ENCODE results near the gene RFTN2.

Gene RFTN2

GRCh38 chr2:197573608-197574007, 101.8 kb downstream of the RFTN2 start:
- Histone ChIP-seq H3K36me3 (replicated peaks; ENCODE audit: insufficient read depth, low read length) (no peaks in the 10 kb centered on the region), H3K9me2 (replicated peaks; ENCODE audit: insufficient read depth, low read length) (no peaks in the 10 kb centered on the region), H3K4me1 (ENCODE audit: low read length) (peaks cover 13% of the 10 kb centered on the region), H3F3A (ENCODE audit: insufficient read depth, low read length) (peaks cover 5% of the 10 kb centered on the region; the same call in 1 of the 2 replicates), H3K9ac (ENCODE audit: low read length) (no peak overlapping the region), H3K79me2 (ENCODE audit: low read length) (no peaks in the 10 kb centered on the region), H3K4me3 (ENCODE audit: low read length) (no peak overlapping the region), H3K27ac (ENCODE audit: low read length) (no peak overlapping the region), H3K9me3 (replicated peaks; ENCODE audit: insufficient read depth, low read length) (no peaks in the 10 kb centered on the region), H4K20me1 (ENCODE audit: insufficient read depth, low read length) (no peaks in the 10 kb centered on the region), H2AFZ (ENCODE audit: low read length) (no peak overlapping the region), H3K27me3 (replicated peaks; ENCODE audit: insufficient read depth, low read length) (no peaks in the 10 kb centered on the region), H3K4me2 (ENCODE audit: low read depth, low read length) (no peak overlapping the region)
- DNase-seq = no peak
- TF ChIP-seq EZH2phosphoT487 (IDR thresholded peaks at IDR 0.05; ENCODE audit: low read length) (no peak), EZH2 (optimal IDR thresholded peaks at IDR 0.05; ENCODE audit: low read depth, low read length) (no peak), CTCF (IDR thresholded peaks at IDR 0.05; ENCODE audit: low read length) (no peak)

- Histone ChIP-seq H3K27ac (ENCODE audit: low read length) (no peak overlapping the region), H3K9me2 (replicated peaks; ENCODE audit: insufficient read depth, low read length) (no peaks in the 10 kb centered on the region), H3K79me2 (ENCODE audit: low read length) (no peaks in the 10 kb centered on the region), H2AFZ (ENCODE audit: low read length) (no peak overlapping the region), H3K9ac (ENCODE audit: low read length) (no peak overlapping the region), H4K20me1 (ENCODE audit: insufficient read depth, low read length) (no peaks in the 10 kb centered on the region), H3K4me1 (ENCODE audit: low read length) (no peaks in the 10 kb centered on the region), H3K9me3 (replicated peaks; ENCODE audit: insufficient read depth, low read length) (no peaks in the 10 kb centered on the region), H3K36me3 (replicated peaks; ENCODE audit: insufficient read depth, low read length) (no peaks in the 10 kb centered on the region), H3K4me3 (ENCODE audit: low read length) (no peak overlapping the region), H3K4me2 (ENCODE audit: low read depth, low read length) (no peak overlapping the region), H3K27me3 (replicated peaks; ENCODE audit: insufficient read depth, low read length) (no peaks in the 10 kb centered on the region), H3F3A (ENCODE audit: insufficient read depth, low read length) (no peaks in the 10 kb centered on the region)
- no peak for DNase-seq
- TF ChIP-seq CTCF (IDR thresholded peaks at IDR 0.05; ENCODE audit: low read length) = no peak
- no peak for TF ChIP-seq EZH2phosphoT487 (IDR thresholded peaks at IDR 0.05; ENCODE audit: low read length)
- no peak for TF ChIP-seq EZH2 (optimal IDR thresholded peaks at IDR 0.05; ENCODE audit: low read depth, low read length)
These were observed 103.6 kb downstream of the RFTN2 start for GRCh38 chr2:197571627-197572271.

GRCh38 chr2:197560146-197560665, 115.2 kb downstream of the RFTN2 start:
- Histone ChIP-seq H3F3A (ENCODE audit: insufficient read depth, low read length) (0 out of 2 replicates have a peak, but pooled peaks cover 3% of the 10 kb centered on the region), H3K27ac (ENCODE audit: low read length) (no peak overlapping the region), H3K9ac (ENCODE audit: low read length) (no peak overlapping the region), H3K9me3 (replicated peaks; ENCODE audit: insufficient read depth, low read length) (no peaks in the 10 kb centered on the region), H3K4me1 (ENCODE audit: low read length) (no peaks in the 10 kb centered on the region), H3K4me3 (ENCODE audit: low read length) (no peak overlapping the region), H3K4me2 (ENCODE audit: low read depth, low read length) (no peak overlapping the region), H3K27me3 (replicated peaks; ENCODE audit: insufficient read depth, low read length) (no peaks in the 10 kb centered on the region), H2AFZ (ENCODE audit: low read length) (no peak overlapping the region), H3K9me2 (replicated peaks; ENCODE audit: insufficient read depth, low read length) (no peaks in the 10 kb centered on the region), H4K20me1 (ENCODE audit: insufficient read depth, low read length) (no peaks in the 10 kb centered on the region), H3K36me3 (replicated peaks; ENCODE audit: insufficient read depth, low read length) (no peaks in the 10 kb centered on the region), H3K79me2 (ENCODE audit: low read length) (no peaks in the 10 kb centered on the region)
- TF ChIP-seq EZH2phosphoT487 (IDR thresholded peaks at IDR 0.05; ENCODE audit: low read length) (no peak), CTCF (IDR thresholded peaks at IDR 0.05; ENCODE audit: low read length) (no peak), EZH2 (optimal IDR thresholded peaks at IDR 0.05; ENCODE audit: low read depth, low read length) (no peak)
- no peak for DNase-seq
